Mucosa of descending colon (tissue), 3 donors: ENCODE results near the gene FGF12. TPM values are rescaled to one million over a fixed set of nuclear protein-coding genes. Genes with fewer than 3 reads are reported as not detected.
"Not testable (repeated sequence)": the region's sequence is repeated elsewhere in the genome, so short reads cannot be mapped to it uniquely, and the experiment has no call there.

Source experiments
- ATAC-seq: fragments of 200-7000 bp; cut with Tn5 transposase; one replicate; pipeline ENCODE4 v1.9.1; 2020; ENCODE audit warnings: mild to moderate bottlenecking, moderate library complexity
- DNase-seq, 3 donors: peaks; one replicate each; pipeline ENCODE4 v3.0.0-alpha.2; 2020
- H3K36me3 ChIP-seq: fragments of 200-600 bp; one replicate; pipeline ENCODE4 v1.8.0; 2021; ENCODE audit warnings: low read depth, mild to moderate bottlenecking
- H3K4me1 ChIP-seq: fragments of 200-600 bp; one replicate; pipeline ENCODE4 v1.8.0; 2021; ENCODE audit warnings: low read depth, mild to moderate bottlenecking
- H3K4me3 ChIP-seq: fragments of 200-600 bp; one replicate; pipeline ENCODE4 v1.8.0; 2021; ENCODE audit warnings: mild to moderate bottlenecking
- H3K9me3 ChIP-seq: fragments of 200-600 bp; one replicate; pipeline ENCODE4 v1.8.0; 2021; ENCODE audit warnings: mild to moderate bottlenecking
- CTCF ChIP-seq: fragments of 200-600 bp; IDR thresholded peaks from one replicate; pipeline ENCODE4 v1.8.0; 2022; ENCODE audit warnings: antibody characterized with exemption, mild to moderate bottlenecking
- intact Hi-C, 2 donors: fragments of 100-400 bp; cut with DNase I in 1 of 2; cut with micrococcal nuclease in 1 of 2; formaldehyde crosslinking; loops; one replicate each; pipeline versions ENCODE4 v1.11.0 to v1.11.1; 2022; cut with DNase I, micrococcal nuclease
- total RNA-seq, 3 donors: library from RNA; stranded (reverse); fragmentation: NEBNext Ultra II Directional in 2 of 3; extraction: Animal tissue kit (Norgen Biotek cat#: 25700) in 2 of 3; gene quantifications; one replicate each; pipeline versions ENCODE4 v1.2.1 to v1.2.4, GENCODE V29; 2021 to 2023
- donor health status: DM: no; HTN: no; CAD: no; lungs with moderate emphysema.
- donor health status: DM: no; HTN: no; CAD: no.
- donor health status: DM: no; HTN: yes; CAD: no.

The FGF12 gene
- total RNA-seq, 3 donors from 2014 or later = 0.35 to 3.3 (median 0.58) TPM

GRCh38 chr3:192577811-192578210 is 149.5 kb downstream of the FGF12 start:
- TF ChIP-seq CTCF = no peak

GRCh38 chr3:192577271-192577670 is 150.1 kb downstream of the FGF12 start:
- H3K4me3 ChIP-seq = no peak overlapping the region
- no peaks in the 10 kb centered on the region for H3K4me1 ChIP-seq
- ATAC-seq (no peak), DNase-seq (no peak)
- H3K9me3 ChIP-seq = no peaks in the 10 kb centered on the region
- intact Hi-C loops = no loop called here
- TF ChIP-seq CTCF = no peak
- H3K36me3 ChIP-seq = no peaks in the 10 kb centered on the region

More at GRCh38 chr3:192577811-192578210, 149.5 kb downstream of the FGF12 start:
- DNase-seq = no peak
- no peak for ATAC-seq
- Histone ChIP-seq H3K36me3 (no peaks in the 10 kb centered on the region), H3K4me1 (no peaks in the 10 kb centered on the region), H3K4me3 (no peak overlapping the region), H3K9me3 (no peaks in the 10 kb centered on the region)
- intact Hi-C loops = no loop called here

- ATAC-seq, H3K4me1 ChIP-seq, H3K36me3 ChIP-seq, H3K4me3 ChIP-seq, intact Hi-C loops, DNase-seq, H3K9me3 ChIP-seq: not testable (repeated sequence)
Observed at GRCh38 chr3:192576704-192577103, 150.6 kb downstream of the FGF12 start.

GRCh38 chr3:192575879-192576506 is 151.3 kb downstream of the FGF12 start:
- ATAC-seq (no peak), DNase-seq (no peak)
- Histone ChIP-seq H3K4me1 (no peaks in the 10 kb centered on the region), H3K9me3 (no peaks in the 10 kb centered on the region), H3K36me3 (no peaks in the 10 kb centered on the region), H3K4me3 (no peak overlapping the region)
- intact Hi-C loops = no loop called here
- TF ChIP-seq CTCF = no peak

GRCh38 chr3:192573240-192573639 is 154.1 kb downstream of the FGF12 start:
- intact Hi-C loops = no loop called here
- no peak for TF ChIP-seq CTCF
- Histone ChIP-seq H3K9me3 (no peaks in the 10 kb centered on the region), H3K4me1 (no peaks in the 10 kb centered on the region), H3K36me3 (no peaks in the 10 kb centered on the region), H3K4me3 (no peak overlapping the region)
- ATAC-seq = no peak
- no peak for DNase-seq

- Histone ChIP-seq H3K9me3 (no peaks in the 10 kb centered on the region), H3K36me3 (no peaks in the 10 kb centered on the region), H3K4me3 (no peak overlapping the region), H3K4me1 (no peaks in the 10 kb centered on the region)
- no peak for ATAC-seq
- intact Hi-C loops = no loop called here
- DNase-seq = peak in 1 of 3 donors; percentile 9
- no peak for TF ChIP-seq CTCF
Observed at GRCh38 chr3:192570821-192571791, 156.2 kb downstream of the FGF12 start.
